GM18861 (cell line): ENCODE results near the gene PRTN3.

ENCODE experiments used
- ATAC-seq: cut with Tn5 transposase; IDR thresholded peaks from one replicate; pipeline ENCODE4 v1.9.1; 2021; ENCODE audit not compliant: unreplicated experiment

PRTN3 gene

GRCh38 chr19:896999-897398 is 56.2 kb downstream of the PRTN3 start:
- no peak for ATAC-seq

- no peak for ATAC-seq
These were observed 56.7 kb downstream of the PRTN3 start for GRCh38 chr19:897442-898039.
